NCI-H446 (cell line): Measurements from ENCODE around the gene FER.
"Not testable (repeated sequence)": the region's sequence is repeated elsewhere in the genome, so short reads cannot be mapped to it uniquely, and the experiment has no call there.

ENCODE experiments used
- DNase-seq, 2 experiments: peaks; one replicate each; lab custom pipeline; 2025; lab: John Stamatoyannopoulos, UW

FER gene

DNA sequence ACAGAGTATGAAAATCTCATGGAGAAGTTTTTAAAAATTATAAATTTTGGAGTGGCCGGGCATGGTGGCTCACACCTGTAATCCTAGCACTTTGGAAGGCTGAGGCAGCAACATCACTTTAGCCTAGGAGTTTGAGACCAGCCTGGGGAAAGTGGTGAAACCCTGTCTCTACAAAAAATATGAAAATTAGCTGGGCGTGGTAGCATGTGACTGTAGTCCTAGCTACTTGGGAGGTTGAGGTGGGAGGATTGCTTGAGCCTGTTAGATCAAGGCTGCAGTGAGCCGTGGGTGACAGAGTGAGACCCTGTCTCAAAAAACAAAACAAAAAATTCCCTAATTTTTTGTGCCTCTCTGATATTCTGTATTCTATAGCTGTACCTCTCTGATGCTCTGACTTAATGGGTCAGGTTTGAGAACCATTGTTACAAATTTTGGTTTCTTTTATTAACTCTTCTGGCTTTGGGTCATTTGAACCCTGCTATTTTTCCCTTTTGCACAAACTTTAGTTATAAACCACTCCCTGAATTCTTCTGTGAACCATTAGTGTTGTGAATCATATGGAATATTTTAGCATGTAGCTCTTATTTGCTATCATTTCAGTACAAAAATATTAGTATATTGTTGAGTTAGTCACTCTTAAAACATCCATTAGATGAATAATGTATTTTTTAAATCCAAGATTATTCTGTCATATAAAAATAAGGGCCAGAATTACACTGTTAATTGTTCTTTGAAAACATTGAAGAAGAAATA lies 51.0 kb downstream of the FER start:
- DNase-seq, result no peak

DNA sequence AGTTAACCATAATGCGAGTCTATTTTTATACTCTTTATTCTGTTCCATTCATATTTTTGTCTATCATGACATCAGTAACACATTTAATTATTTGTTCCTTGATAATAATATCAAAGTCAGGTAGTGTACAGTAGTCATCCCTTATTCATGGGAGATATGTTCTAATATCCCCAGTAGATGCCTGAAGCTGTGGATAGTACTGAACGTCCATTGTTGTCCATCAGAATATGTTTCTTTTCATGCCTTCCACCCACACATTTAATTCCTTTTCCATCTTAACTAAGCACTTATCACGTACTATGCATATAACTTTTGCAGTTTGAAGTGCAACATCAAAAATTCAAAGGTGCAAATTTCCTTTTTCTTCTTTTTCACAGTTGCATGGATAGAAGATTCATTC lies 53.6 kb downstream of the FER start:
- no peak for DNase-seq

DNA sequence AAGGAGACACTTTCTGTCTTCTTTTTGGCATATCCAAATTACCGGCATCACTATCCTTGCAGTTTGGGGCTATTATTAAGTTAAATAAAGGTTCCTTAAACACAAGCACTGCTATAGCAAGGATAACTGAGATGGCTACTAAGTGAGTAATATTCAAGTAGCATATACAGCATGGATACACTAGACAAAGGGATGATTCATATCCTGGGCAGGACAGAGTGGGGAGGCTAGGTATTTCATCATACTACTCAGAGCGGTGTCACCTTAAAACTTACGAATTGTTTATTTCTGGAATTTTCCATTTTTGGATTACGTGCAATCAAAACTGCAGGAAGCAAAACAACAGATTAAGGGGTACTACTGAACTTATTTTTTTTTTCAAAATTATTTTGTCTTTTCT lies 54.1 kb downstream of the FER start:
- DNase-seq, result no peak

DNA sequence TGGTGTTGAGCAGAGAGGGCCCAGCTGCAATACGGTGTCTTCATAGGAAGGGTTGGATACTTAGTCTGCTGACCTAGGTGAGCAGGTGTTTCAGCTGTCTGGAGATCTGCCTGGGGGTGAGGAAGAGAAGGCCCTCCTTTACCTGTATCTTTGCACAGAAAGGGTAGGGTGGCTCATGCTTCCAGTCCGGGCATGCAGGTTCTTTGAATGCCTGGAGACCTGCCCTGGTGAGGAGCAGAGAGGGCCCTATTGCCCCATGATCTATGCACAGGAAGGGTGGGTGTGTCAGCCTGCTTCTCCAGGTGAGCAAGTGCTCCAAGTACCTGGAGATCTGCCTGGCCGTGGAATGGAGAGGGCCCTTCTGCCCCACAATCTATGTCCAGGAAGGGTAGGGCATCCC lies 63.0 kb downstream of the FER start:
- no peak for DNase-seq

DNA sequence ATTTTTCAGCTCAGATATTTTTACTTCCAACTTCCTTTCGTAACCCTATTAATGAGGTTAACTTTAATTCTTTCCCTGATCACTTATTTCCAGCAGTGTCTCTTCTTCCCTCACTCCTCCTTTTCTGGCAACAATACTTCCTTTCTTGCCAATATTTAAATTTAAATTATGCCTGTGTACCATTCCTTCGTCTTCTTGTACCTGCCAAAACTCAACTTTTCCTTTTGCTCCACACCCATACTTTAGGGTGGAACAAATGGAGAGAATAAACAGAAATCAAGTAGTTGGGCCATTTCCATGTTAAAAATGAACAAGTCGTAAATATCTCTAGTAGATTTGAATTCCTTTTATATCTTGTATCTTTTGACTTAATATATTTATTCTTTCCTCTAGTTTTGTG lies 66.0 kb downstream of the FER start:
- DNase-seq, result no peak

DNA sequence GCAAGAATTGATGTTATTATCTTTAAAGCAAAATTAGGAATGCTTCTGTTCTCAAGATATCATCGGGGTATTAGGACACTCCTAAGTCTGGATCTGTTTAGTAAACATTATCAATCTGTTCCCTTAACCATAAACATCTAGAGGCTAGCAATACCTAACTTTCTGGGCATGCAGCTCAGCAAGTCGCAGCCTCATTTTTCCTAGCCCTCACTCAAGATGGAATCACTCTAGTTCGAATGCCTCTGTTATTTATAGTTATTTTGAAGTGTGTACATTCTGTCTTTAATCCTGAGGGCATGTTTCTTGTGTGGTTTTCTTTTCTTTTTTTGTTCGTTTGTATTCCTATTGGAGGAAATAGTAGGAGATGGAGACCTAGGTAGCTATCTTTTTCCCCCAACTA lies 66.9 kb downstream of the FER start:
- no peak for DNase-seq

DNA sequence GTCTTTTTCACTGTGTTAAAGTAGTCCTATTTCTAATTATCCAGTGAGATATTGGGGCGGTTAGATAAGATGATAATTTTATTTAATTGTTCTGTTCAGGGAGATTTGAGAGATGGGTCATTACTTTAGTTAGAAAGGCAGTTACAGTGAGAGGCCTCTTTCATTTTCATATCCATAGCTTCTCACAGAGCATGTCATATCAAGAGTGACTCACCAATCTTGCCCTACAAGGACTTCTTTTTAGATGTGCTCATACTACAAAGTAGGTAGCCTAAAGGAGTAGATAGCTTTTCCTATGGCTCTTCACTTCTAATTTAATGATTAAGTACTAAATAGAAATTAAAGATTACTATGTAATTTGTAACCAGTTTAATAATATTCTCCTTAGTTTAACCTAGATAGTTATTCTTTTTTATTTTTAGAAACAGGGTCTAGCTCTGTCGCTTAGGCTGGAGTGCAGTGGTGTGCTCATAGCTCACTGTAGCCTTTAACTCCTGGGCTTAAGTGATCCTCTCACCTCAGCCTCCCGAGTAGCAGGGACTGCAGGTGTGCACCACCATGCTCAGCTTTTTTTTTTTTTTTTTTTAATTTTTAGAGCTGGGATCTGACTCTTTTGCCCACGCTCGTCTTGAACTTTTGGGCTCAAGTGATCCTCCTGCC lies 71.0 kb downstream of the FER start:
- no peak for DNase-seq

DNA sequence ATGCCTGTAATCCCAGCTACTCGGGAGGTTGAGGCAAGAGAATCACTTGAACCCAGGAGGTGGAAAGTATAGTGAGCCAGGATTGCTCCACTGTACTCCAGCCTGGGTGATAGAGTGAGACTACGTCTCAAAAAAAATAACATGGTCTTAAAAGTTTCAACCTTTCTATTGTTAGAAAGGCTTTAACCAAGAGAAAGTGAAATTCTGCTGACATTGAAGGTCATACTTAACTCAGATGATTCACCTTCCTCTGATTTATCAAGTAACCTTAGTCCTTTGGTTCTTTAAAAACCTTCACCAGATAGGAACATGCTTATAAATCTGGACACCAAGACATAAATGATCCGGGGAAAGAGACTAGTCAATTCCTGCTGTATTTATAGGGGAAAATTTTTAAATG lies 73.3 kb downstream of the FER start:
- no peak for DNase-seq

DNA sequence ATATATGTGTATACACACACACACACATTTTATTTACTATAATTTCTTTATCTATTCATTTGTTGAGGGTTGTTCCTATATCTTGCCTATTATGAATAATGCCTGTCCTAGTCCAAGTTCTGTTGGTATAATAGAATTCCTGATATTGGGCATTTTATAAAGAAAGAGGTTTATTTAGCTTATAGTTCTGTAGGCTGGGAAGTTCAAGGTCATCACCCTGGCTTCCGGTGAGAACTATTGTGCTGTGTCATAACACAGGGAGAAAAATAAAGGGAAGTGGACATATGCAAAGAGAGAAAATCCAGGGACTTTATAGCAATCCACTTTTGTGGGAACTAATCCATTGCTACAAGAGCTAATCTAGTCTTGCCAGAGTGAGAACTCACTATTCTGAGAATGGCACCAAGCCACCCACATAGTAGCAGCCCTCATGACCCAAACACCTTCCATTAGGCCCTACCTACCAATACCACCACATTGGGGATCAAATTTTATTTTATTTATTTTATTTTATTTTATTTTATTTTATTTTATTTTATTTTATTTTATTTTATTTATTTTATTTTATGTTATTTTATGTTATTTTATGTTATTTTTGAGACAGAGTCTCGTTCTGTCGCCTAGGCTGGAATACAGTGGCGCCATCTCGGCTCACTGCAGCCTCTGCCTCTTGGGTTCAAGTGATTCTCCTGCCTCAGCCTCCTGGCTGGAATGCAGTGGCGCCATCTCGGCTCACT lies 74.7 kb downstream of the FER start:
- no peak for DNase-seq

DNA sequence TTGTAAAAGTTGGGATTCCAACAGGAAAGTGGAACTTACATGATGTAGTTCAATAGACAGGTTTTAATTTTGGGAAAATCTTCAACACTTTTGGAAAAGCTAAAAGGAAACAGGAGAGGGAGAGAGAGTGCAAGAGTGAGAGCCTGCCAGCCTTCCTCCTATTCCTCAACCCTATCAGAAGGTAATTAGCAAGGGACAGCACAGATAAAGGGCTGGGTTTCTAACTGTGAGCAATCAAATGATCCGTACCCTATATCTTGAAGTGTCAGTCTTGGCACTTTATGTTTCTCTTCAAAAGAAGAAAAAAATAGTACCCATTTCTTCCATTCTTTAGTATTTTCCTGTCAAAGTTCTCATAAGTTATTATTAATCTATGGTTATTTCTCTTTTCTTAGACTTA lies 79.4 kb downstream of the FER start:
- no peak for DNase-seq

DNA sequence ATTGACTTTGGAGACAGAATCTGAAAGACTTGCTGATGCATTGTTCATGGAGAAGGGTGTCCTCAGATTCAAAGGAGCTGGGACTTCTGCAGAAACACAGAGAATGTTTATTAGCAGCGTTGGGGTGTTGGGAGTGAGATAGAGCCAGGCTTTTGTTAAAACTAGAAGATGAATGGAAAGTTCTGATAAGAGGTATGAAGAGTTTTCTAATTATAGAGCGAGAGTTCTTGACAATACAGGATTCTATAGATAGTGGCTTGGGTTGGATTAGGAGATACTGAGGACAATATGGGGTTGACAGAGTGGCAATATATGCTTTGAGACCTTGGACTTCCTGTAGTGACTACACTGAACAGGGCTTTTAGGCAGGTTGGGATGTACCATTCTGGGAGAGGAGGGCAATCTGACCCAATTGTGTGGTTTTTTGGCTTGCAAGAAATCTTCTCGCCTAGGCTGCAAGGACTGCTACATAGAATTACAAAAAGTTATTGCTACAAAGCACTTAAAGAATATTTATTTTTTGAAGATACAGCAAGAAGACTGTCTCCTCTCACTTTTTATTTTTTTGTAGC lies 83.1 kb downstream of the FER start:
- DNase-seq, result no peak

DNA sequence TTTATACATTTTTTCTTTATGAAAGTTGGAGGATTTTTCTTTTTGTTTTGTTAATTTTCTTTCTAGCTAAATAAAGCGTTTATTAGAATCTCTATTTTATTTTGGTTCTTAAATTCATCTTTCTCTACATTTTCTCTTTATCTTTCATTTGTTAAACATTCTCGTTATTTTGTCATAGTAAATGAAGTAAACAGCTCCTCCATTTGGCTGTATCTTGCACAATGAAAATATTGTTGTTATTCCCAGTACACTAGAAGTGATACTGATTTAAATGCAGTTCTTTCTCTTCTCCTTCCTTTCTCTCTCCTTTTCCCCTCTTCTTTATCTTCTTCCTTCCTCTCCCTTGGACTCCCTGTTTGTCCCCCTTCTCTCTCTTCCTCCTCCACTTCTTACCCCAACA lies 88.8 kb downstream of the FER start:
- no peak for DNase-seq

DNA sequence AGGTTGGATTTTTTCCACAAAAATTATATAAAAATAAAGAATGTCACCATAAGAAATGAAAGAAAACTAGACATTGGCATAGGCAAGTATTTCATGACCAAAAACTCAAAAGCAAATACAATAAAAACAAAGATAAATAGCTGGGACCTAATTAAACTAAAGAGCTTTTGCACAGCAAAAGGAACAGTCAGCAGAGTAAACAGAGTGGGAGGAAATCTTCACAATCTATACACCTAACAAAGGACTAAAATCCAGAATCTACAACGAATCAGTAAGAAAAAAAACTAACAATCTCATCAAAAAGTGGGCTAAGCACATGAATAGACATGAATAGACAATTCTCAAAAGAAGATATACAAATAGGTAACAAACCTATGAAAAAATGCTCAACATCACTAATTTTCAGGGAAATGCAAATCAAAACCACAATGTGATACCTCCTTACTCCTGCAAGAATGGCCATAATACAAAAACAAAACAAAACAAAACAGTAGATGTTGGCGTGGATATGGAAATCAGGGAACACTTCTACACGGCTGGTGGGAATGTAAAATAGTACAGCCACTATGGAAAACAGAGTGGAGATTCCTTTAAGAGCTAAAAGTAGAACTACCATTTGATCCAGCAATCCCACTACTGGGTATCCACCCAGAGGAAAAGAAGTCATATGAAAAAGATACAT lies 94.7 kb downstream of the FER start:
- not testable (repeated sequence) for DNase-seq

DNA sequence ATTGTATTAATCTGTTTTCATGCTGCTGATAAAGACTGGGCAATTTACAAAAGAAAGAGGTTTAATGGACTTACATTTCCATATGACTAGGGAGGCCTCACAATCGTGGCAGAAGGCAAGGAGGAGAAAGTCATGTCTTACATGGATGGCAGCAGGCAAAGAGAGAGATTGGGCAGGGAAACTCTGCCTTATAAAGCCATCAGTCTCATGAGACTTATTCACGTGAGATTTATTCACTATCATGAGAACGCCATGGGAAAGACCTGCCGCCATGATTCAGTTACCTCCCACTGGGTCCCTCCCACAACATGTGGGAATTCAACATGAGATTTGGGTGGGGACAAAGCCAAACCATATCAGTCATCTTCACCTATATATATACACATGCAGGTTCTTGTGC lies 103.4 kb downstream of the FER start:
- not testable (repeated sequence) for DNase-seq

DNA sequence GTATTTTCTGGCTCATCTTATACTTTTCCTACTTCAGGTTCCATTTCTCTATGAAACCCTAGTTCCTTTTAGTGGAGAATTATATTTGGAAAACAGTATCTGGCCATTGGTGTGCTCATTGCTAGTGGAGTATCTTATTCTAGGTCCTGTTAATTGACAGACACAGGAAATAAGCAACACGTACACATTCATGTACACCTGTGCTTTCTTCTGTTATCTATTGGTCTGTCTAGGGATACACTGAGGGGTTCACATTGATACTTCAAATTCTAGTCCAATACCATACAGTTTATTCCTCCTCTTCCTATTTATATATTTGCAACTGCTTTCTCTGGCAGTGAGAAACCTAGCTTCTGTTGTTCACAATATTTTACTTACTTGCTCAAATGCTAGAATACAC lies 110.2 kb downstream of the FER start:
- DNase-seq, result no peak

DNA sequence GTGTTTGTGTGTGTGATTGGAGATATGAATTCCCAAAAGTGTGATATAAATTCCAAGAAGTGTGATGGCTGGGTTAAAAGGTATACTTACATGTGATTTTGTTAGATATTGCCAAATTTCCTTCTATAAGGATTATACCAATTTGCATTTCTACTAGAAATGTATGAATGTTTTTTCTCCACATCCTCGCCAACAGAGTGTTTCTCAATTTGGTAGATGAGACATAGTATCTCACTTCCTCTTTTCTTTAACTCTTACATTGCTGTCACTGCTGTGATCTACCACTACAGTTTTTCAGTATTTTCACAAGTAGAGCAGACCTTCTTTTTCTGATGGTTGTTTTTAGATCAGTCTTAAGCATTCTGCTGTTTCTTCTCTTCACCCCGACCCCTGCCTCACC lies 111.3 kb downstream of the FER start:
- no peak for DNase-seq

DNA sequence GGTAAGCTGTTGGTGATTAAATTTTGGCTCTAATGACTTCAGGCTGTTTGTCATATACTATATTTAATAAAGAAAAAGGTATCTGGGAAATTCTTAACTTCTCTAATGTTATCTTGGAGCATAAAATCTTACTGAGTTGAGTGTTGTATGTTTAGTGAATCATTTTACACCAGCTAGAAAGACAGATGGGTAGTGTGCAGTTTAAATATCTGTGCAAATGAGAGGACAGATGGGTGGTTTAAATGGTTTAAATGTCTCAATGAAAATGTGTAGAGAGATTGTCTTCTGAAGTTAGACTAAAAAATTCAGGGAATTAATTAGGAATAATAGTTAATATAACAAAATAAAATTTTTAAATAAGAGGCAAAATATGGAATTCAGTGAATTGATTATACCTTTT lies 114.5 kb downstream of the FER start:
- DNase-seq, result peak in 1 of 2 experiments; percentile 14

DNA sequence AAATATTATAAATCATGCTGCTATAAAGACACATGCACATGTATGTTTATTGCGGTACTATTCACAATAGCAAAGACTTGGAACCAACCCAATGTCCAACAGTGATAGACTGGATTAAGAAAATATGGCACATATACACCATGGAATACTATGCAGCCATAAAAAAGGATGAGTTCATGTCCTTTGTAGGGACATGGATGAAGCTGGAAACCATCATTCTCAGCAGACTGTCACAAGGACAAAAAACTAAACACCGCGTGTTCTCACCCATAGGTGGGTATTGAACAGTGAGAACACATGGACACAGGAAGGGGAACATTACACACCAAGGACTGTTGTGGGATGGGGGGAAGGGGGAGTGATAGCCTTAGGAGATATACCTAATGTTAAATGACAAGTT lies 118.4 kb downstream of the FER start:
- not testable (repeated sequence) for DNase-seq

DNA sequence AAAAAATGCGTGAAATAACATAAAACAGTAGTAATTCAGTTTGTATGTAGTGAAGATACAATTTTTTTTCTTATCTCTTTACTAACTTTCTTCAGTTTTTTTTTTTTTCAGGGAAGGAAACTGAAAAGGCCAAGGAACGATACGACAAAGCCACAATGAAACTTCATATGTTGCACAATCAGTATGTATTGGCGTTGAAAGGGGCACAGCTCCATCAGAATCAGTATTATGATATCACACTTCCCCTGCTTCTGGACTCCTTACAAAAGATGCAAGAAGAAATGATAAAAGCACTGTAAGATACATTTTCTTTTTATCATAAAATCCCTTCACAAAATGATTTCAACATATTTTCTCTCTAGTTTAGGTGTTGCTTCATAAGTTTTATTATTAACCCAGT lies 120.0 kb downstream of the FER start:
- DNase-seq, result no peak

DNA sequence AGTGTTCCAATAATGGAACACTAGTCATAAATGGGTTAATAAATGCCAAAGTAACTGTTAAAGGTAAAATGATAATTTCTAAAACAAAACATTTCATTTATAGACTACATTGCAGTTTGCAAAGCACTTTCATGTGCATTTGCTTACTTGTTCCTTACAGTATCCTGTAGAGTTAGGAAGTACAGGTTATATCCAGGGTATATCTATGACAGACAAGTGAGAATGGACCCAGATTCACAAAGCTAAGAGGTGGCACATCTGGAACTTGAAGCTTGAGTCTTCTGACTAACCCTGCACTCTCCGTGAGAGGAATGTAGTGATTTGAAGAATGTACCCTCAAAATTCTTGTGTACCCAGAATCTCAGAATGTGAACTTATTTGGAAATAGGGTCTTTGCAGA lies 121.4 kb downstream of the FER start:
- no peak for DNase-seq

DNA sequence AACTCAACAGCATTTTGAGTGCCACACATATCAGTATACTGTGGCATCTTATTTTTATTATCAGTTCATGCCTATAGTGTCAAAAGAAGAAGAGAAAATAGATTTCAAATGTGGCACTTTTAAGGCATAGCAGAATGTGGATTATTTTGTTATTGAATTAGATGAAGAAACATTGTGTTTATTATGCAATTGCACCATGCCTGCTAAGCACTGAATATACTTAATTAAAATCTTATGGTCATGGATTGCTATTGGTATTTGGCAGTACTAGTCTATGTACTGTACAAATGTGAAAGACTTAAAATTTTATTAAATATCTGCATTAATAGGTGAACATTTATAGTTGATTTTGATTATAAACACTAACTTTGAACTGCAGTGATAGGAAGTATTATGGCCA lies 128.8 kb downstream of the FER start:
- DNase-seq, result no peak

DNA sequence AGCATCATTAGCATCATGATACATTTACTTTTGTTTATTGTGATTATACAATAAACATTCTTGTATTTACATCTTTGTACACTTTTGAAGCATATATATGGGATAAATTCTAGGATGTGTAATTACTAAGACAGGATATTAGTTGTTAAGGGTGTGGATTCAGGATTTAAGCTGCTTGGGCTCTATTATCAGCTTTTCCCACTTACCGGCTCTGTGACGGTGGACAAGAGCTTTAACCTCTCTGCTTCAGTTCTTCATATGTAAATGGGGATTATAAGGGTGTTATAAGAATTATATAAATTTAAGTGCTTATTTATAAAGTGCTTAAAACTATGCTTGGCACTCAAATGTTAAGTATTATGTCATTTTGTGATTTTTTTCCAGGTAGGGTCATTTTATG lies 131.1 kb downstream of the FER start:
- no peak for DNase-seq
